ENCODE data around the gene ASB16. TPM values are rescaled to one million over a fixed set of nuclear protein-coding genes. Genes with fewer than 3 reads are reported as not detected.

ASB16 gene
- total and polyA plus RNA-seq, 9 of the 15 experiments (the other 6 are each of a cell fraction or from before 2014, with no cell fraction given), result 0.03 to 0.07 TPM; not detected in 7

DNA sequence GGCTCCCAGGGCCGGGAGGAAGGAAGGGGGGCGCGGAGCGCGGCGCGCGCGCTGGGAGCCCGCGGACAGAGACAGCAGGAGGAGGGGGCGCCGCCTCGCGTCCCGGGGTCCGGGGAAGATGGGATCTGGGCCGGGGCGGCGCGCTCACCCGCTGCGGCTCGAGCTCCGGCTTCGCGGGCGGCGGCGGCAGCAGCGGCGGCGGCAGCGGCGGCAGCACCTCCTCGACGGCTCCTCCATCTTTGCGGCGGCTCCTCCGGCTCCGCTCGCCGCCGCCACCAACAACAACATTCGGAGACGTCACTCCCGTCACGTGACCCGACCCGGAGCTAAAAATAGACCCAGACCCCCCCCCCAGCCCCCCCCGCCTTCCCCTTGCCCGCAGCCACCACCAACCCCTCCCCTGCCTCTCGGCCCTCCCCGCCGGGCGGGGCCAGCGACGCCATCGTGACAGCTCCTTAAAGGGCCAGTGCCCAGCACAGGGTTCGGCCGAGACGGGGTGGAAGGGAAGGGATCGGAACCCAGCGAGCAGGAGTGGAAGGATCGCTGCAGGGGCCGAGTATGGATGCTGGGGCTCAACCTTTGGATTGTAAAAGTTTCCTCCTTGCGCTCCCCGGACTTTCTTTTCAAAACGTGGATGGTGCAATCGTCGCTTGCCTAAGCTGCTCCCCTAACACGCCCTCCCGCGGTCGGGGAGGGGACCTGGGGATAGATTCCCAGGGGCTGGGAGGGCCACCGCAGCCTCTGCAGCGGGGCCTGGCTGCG, 47.0 kb upstream of the ASB16 start, which contains the start of gene HDAC5 (continued):
- TF ChIP-seq, protein P1, sequence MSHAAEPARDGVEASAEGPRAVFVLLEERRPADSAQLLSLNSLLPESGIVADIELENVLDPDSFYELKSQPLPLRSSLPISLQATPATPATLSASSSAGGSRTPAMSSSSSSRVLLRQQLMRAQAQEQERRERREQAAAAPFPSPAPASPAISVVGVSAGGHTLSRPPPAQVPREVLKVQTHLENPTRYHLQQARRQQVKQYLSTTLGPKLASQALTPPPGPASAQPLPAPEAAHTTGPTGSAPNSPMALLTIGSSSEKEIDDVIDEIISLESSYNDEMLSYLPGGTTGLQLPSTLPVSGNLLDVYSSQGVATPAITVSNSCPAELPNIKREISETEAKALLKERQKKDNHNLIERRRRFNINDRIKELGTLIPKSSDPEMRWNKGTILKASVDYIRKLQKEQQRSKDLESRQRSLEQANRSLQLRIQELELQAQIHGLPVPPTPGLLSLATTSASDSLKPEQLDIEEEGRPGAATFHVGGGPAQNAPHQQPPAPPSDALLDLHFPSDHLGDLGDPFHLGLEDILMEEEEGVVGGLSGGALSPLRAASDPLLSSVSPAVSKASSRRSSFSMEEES (CRISPR knock-in tag; IDR thresholded peaks at IDR 0.05), result peak; percentile 96
- TF ChIP-seq, protein P2, sequence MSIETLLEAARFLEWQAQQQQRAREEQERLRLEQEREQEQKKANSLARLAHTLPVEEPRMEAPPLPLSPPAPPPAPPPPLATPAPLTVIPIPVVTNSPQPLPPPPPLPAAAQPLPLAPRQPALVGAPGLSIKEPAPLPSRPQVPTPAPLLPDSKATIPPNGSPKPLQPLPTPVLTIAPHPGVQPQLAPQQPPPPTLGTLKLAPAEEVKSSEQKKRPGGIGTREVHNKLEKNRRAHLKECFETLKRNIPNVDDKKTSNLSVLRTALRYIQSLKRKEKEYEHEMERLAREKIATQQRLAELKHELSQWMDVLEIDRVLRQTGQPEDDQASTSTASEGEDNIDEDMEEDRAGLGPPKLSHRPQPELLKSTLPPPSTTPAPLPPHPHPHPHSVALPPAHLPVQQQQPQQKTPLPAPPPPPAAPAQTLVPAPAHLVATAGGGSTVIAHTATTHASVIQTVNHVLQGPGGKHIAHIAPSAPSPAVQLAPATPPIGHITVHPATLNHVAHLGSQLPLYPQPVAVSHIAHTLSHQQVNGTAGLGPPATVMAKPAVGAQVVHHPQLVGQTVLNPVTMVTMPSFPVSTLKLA (conservative IDR thresholded peaks at IDR 0.05), result peak; percentile 80 to 85
- TF ChIP-seq ETV6 (IDR thresholded peaks at IDR 0.05; ENCODE audit: borderline replicate concordance in 1 of 2, low read depth in 2 of 2, low read length in 1 of 2) (no peak), ETV6 (CRISPR knock-in tag; IDR thresholded peaks at IDR 0.05; ENCODE audit: borderline replicate concordance) (no peak), CREM (IDR thresholded peaks at IDR 0.05; ENCODE audit: low read depth) (peak; percentile 82), ZBTB7A (IDR thresholded peaks at IDR 0.05; ENCODE audit: borderline replicate concordance, control insufficient read depth, low read depth, low read length) (peak; percentile 82), KLF13 (tag; IDR thresholded peaks at IDR 0.05; ENCODE audit: borderline replicate concordance, low read depth) (peak; percentile 43; the same call in 1 of the 2 replicates), TAF1 (IDR thresholded peaks at IDR 0.05; ENCODE audit: control insufficient read depth, extremely low read depth, insufficient read depth, low read length, severe bottlenecking) (peak; percentile 73), MTA3 (IDR thresholded peaks at IDR 0.05; ENCODE audit: borderline replicate concordance) (peak; percentile 88), CHD2 (IDR thresholded peaks at IDR 0.05; ENCODE audit: low read depth, low read length) (no peak)
- TF ChIP-seq, protein P3, sequence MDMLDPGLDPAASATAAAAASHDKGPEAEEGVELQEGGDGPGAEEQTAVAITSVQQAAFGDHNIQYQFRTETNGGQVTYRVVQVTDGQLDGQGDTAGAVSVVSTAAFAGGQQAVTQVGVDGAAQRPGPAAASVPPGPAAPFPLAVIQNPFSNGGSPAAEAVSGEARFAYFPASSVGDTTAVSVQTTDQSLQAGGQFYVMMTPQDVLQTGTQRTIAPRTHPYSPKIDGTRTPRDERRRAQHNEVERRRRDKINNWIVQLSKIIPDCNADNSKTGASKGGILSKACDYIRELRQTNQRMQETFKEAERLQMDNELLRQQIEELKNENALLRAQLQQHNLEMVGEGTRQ (CRISPR knock-in tag; IDR thresholded peaks at IDR 0.05), result peak; percentile 87
- TF ChIP-seq, protein P4, sequence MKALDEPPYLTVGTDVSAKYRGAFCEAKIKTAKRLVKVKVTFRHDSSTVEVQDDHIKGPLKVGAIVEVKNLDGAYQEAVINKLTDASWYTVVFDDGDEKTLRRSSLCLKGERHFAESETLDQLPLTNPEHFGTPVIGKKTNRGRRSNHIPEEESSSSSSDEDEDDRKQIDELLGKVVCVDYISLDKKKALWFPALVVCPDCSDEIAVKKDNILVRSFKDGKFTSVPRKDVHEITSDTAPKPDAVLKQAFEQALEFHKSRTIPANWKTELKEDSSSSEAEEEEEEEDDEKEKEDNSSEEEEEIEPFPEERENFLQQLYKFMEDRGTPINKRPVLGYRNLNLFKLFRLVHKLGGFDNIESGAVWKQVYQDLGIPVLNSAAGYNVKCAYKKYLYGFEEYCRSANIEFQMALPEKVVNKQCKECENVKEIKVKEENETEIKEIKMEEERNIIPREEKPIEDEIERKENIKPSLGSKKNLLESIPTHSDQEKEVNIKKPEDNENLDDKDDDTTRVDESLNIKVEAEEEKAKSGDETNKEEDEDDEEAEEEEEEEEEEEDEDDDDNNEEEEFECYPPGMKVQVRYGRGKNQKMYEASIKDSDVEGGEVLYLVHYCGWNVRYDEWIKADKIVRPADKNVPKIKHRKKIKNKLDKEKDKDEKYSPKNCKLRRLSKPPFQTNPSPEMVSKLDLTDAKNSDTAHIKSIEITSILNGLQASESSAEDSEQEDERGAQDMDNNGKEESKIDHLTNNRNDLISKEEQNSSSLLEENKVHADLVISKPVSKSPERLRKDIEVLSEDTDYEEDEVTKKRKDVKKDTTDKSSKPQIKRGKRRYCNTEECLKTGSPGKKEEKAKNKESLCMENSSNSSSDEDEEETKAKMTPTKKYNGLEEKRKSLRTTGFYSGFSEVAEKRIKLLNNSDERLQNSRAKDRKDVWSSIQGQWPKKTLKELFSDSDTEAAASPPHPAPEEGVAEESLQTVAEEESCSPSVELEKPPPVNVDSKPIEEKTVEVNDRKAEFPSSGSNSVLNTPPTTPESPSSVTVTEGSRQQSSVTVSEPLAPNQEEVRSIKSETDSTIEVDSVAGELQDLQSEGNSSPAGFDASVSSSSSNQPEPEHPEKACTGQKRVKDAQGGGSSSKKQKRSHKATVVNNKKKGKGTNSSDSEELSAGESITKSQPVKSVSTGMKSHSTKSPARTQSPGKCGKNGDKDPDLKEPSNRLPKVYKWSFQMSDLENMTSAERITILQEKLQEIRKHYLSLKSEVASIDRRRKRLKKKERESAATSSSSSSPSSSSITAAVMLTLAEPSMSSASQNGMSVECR (CRISPR knock-in tag; IDR thresholded peaks at IDR 0.05), result peak; percentile 51; the same call in 1 of the 2 replicates
- TF ChIP-seq, protein P5, sequence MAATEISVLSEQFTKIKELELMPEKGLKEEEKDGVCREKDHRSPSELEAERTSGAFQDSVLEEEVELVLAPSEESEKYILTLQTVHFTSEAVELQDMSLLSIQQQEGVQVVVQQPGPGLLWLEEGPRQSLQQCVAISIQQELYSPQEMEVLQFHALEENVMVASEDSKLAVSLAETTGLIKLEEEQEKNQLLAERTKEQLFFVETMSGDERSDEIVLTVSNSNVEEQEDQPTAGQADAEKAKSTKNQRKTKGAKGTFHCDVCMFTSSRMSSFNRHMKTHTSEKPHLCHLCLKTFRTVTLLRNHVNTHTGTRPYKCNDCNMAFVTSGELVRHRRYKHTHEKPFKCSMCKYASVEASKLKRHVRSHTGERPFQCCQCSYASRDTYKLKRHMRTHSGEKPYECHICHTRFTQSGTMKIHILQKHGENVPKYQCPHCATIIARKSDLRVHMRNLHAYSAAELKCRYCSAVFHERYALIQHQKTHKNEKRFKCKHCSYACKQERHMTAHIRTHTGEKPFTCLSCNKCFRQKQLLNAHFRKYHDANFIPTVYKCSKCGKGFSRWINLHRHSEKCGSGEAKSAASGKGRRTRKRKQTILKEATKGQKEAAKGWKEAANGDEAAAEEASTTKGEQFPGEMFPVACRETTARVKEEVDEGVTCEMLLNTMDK (IDR thresholded peaks at IDR 0.05; ENCODE audit: borderline replicate concordance, insufficient read depth, low read depth, low read length, poor library complexity, severe bottlenecking), result peak; percentile 85
